ENCODE data around the gene ZNF624. TPM values are rescaled to one million over a fixed set of nuclear protein-coding genes. Genes with fewer than 3 reads are reported as not detected.

ZNF624 gene
- total RNA-seq, 1 experiment from 2014 or later, result 1.3 TPM

- Histone ChIP-seq H3K56ac (ENCODE audit: insufficient read length, low read depth, low read length) (no peak overlapping the region), H3K79me1 (ENCODE audit: insufficient read depth, low read depth, low read length, poor library complexity, severe bottlenecking) (no peaks in the 10 kb centered on the region), H3K4ac (ENCODE audit: low read depth, low read length) (no peak overlapping the region), H3T11ph (ENCODE audit: low read length) (no peak overlapping the region), H3K27ac (ENCODE audit: insufficient read length, low read depth, low read length) (no peak overlapping the region), H2BK20ac (ENCODE audit: low read depth, low read length, poor library complexity, severe bottlenecking) (no peak overlapping the region), H2AK5ac (ENCODE audit: insufficient read length, low read length) (no peak overlapping the region), H3K9me3 (ENCODE audit: control insufficient read depth, low read depth, low read length) (no peaks in the 10 kb centered on the region), H2BK15ac (ENCODE audit: low read depth, low read length) (no peak overlapping the region), H2BK120ac (ENCODE audit: low read depth, low read length, poor library complexity, severe bottlenecking) (no peak overlapping the region), H3K79me2 (ENCODE audit: insufficient read depth, low read length) (no peaks in the 10 kb centered on the region), H4K8ac (replicated peaks; ENCODE audit: insufficient read length, low read depth, low read length) (no peak overlapping the region), H3K4me2 (ENCODE audit: insufficient read depth, insufficient read length, low read length) (no peak overlapping the region), H3K9ac (ENCODE audit: extremely low read depth, insufficient read length, low read length) (no peak overlapping the region), H3K4me1 (ENCODE audit: insufficient read depth, low read length) (no peaks in the 10 kb centered on the region), H3K23ac (ENCODE audit: insufficient read length, low read depth, low read length) (no peak overlapping the region), H2BK5ac (ENCODE audit: insufficient read length, low read length) (no peak overlapping the region), H4K91ac (ENCODE audit: insufficient read length, low read depth, low read length) (no peak overlapping the region), H4K20me1 (ENCODE audit: control insufficient read depth, insufficient read depth, insufficient read length) (no peaks in the 10 kb centered on the region), H2BK12ac (ENCODE audit: insufficient read length, low read depth, low read length) (no peak overlapping the region), H4K5ac (ENCODE audit: insufficient read length, low read depth, low read length) (no peak overlapping the region), H2AFZ (ENCODE audit: low read length) (no peak overlapping the region), H3K27me3 (ENCODE audit: insufficient read depth, low read length) (peaks cover under 1% of the 10 kb centered on the region; the same call in 1 of the 2 replicates), H3K23me2 (ENCODE audit: insufficient read length, low read depth, low read length, poor library complexity, severe bottlenecking) (peaks cover 5% of the 10 kb centered on the region), H3K14ac (ENCODE audit: insufficient read depth, low read length) (no peak overlapping the region), H3K18ac (ENCODE audit: insufficient read length, low read depth, low read length) (no peak overlapping the region)
- no peak for TF ChIP-seq CTCF (conservative IDR thresholded peaks at IDR 0.05)
- Mint-ChIP-seq H3K9me3 (no peaks in the 10 kb centered on the region; a peak in 2 of 5 replicates), H3K27me3 (ENCODE audit: low read depth) (peaks cover 49% of the 10 kb centered on the region), H3K4me3 (no peak overlapping the region), H3K36me3 (ENCODE audit: insufficient read depth in 1 of 3, low read depth in 3 of 3) (no peaks in the 10 kb centered on the region), H3K4me1 (peaks cover 3% of the 10 kb centered on the region in 2 experiments; a peak in 2 of 4 replicates), H3K27ac (no peak overlapping the region)
- no peak for DNase-seq
- no CpG with 5 or more reads among the region's 2 CpGs for WGBS (ENCODE audit: extremely low coverage, insufficient read length, low lambda C conversion rate)
Measured at GRCh38 chr17:16573466-16573865, 80.2 kb downstream of the ZNF624 start.

Other genes starting within 250 kb of the ZNF624 start
- 1.0 and 1.1 TPM in 2 replicates for gene TRPV2, start 238.3 kb downstream of the ZNF624 start, total RNA-seq (2021)
- 9.4 and 10.1 TPM in 2 replicates for gene LRRC75A, start 161.7 kb downstream of the ZNF624 start, total RNA-seq (2021)
- 4.8 and 7.1 TPM in 2 replicates for gene ZNF287, start 84.6 kb downstream of the ZNF624 start, total RNA-seq (2021)
- gene CCDC144A, start 36.4 kb upstream of the ZNF624 start, total RNA-seq (2021), result 1.6 and 1.9 TPM in 2 replicates